CD4-positive, alpha-beta T cell (primary cell): ENCODE results near the gene TSPAN31. TPM values are rescaled to one million over a fixed set of nuclear protein-coding genes. Genes with fewer than 3 reads are reported as not detected.

ENCODE experiments used
- ATAC-seq: fragments of 200-7000 bp; cut with Tn5 transposase; one replicate; pipeline ENCODE4 v1.10.0; 2022; ENCODE audit warnings: mild to moderate bottlenecking; ENCODE audit not compliant: poor library complexity
- CTCF ChIA-PET: fragments of 350-600 bp; sonication (Branson Sonifier 250); formaldehyde crosslinking; loops from one replicate; lab custom pipeline; 2021; ENCODE audit warnings: antibody characterized with exemption, inconsistent platforms; lab: Charles Lee
- POLR2A ChIA-PET: fragments of 350-600 bp; sonication (Branson Sonifier 250); formaldehyde crosslinking; loops from one replicate; lab custom pipeline; 2021; ENCODE audit warnings: antibody characterized with exemption, inconsistent platforms; lab: Charles Lee
- DNase-seq, 14 experiments: peaks; one replicate each; pipeline ENCODE4 v3.0.0-alpha.2; 2013 to 2020; ENCODE audit warnings: mixed read lengths in 2 of 14
- H3K27ac ChIP-seq, 2 donors: one replicate each; pipeline versions ENCODE4 v1.5.1 to v1.7.0; 2013; ENCODE audit warnings: low read length in 2 of 2, low read depth in 1 of 2, mild to moderate bottlenecking in 1 of 2
- H3K27me3 ChIP-seq, 2 experiments: 1 replicate in 1 of 2; 2 replicates in 1 of 2; pipeline versions ENCODE4 v1.6.1 to v1.7.0; 2013; ENCODE audit warnings: low read length in 2 of 2, control low read depth in 1 of 2, mild to moderate bottlenecking in 1 of 2, moderate library complexity in 1 of 2; ENCODE audit not compliant: insufficient read depth in 2 of 2, control insufficient read depth in 1 of 2
- H3K36me3 ChIP-seq: one replicate; pipeline ENCODE4 v1.6.1; 2013; ENCODE audit warnings: low read length, control low read depth; ENCODE audit not compliant: insufficient read depth
- H3K4me1 ChIP-seq: one replicate; pipeline ENCODE4 v1.6.1; 2013; ENCODE audit warnings: low read length, control low read depth; ENCODE audit not compliant: insufficient read depth
- H3K4me3 ChIP-seq: one replicate; pipeline ENCODE4 v1.5.1; 2013; ENCODE audit warnings: mild to moderate bottlenecking, low read length, moderate library complexity
- H3K9me3 ChIP-seq, 2 experiments: 1 replicate in 1 of 2; 2 replicates in 1 of 2; pipeline versions ENCODE4 v1.6.1 to v1.7.0; 2013; ENCODE audit warnings: low read length in 2 of 2, mild to moderate bottlenecking in 2 of 2, control low read depth in 1 of 2, moderate library complexity in 1 of 2; ENCODE audit not compliant: control insufficient read depth in 1 of 2, insufficient read depth in 1 of 2
- H3K27ac Mint-ChIP-seq: one replicate; pipeline ENCODE4 v1.8.0; 2020; ENCODE audit warnings: mixed read lengths
- H3K27me3 Mint-ChIP-seq: one replicate; pipeline ENCODE4 v1.8.0; 2021; ENCODE audit warnings: mixed read lengths
- H3K36me3 Mint-ChIP-seq: one replicate; pipeline ENCODE4 v1.8.0; 2021; ENCODE audit warnings: low read depth, mixed read lengths
- H3K4me1 Mint-ChIP-seq: one replicate; pipeline ENCODE4 v1.8.0; 2021; ENCODE audit warnings: low read depth, mixed read lengths
- H3K4me3 Mint-ChIP-seq: one replicate; pipeline ENCODE4 v1.8.0; 2020; ENCODE audit warnings: mild to moderate bottlenecking, mixed read lengths
- H3K9me3 Mint-ChIP-seq: one replicate; pipeline ENCODE4 v1.8.0; 2020; ENCODE audit warnings: mixed read lengths
- CTCF ChIP-seq: fragments of 200-600 bp; IDR thresholded peaks from one replicate; pipeline ENCODE4 v1.8.0; 2022; ENCODE audit warnings: antibody characterized with exemption, mild to moderate bottlenecking
- intact Hi-C, 2 experiments: fragments of 100-400 bp; cut with DNase I in 1 of 2; cut with micrococcal nuclease in 1 of 2; formaldehyde crosslinking; loops; one replicate each; pipeline versions ENCODE4 v1.15.1 to v1.9.0; 2023 to 2025; cut with DNase I, micrococcal nuclease
- total RNA-seq, 174 experiments: library from RNA in 2 of 174; stranded (reverse) in 2 of 174; gene quantifications; one replicate each; pipeline ENCODE4 v1.2.3 and lab custom pipeline; 2021 to 2026

The TSPAN31 gene
- total RNA-seq, 2 experiments from 2014 or later = 10.3 to 10.7 TPM

- peaks cover 0 to 6% of the 10 kb centered on the region in 2 experiments for H3K9me3 ChIP-seq
- H3K27ac ChIP-seq = no peak overlapping the region
- Mint-ChIP-seq H3K27ac (no peak overlapping the region), H3K36me3 (peaks cover 67% of the 10 kb centered on the region), H3K4me3 (no peak overlapping the region), H3K27me3 (no peaks in the 10 kb centered on the region), H3K4me1 (peaks cover 23% of the 10 kb centered on the region), H3K9me3 (peaks cover 1% of the 10 kb centered on the region)
- no peak for TF ChIP-seq CTCF
- peaks cover 48% of the 10 kb centered on the region for H3K36me3 ChIP-seq
- H3K4me3 ChIP-seq = no peak overlapping the region
- ATAC-seq (no peak), DNase-seq (no peak)
- intact Hi-C loops = loop anchor here in 1 of 2 experiments (5.0 kb wide), 1 partner anchor 39 kb away; the partner anchor contains the start of gene AGAP2
- CTCF ChIA-PET = no interaction called here
- POLR2A ChIA-PET = no interaction called here
- H3K4me1 ChIP-seq = peaks cover 12% of the 10 kb centered on the region
- H3K27me3 ChIP-seq = no peaks in the 10 kb centered on the region
These were observed 46.4 kb upstream of the TSPAN31 start for GRCh38 chr12:57698414-57698813.

- TF ChIP-seq CTCF = no peak
- peaks cover 84% of the 10 kb centered on the region for H3K36me3 Mint-ChIP-seq
- ChIA-PET POLR2A (no interaction called here), CTCF (no interaction called here)
- ATAC-seq = no peak
- H3K4me1 Mint-ChIP-seq = peaks cover 23% of the 10 kb centered on the region
- H3K4me3 Mint-ChIP-seq = no peak overlapping the region
- Histone ChIP-seq H3K4me3 (no peak overlapping the region), H3K4me1 (no peaks in the 10 kb centered on the region), H3K9me3 (peaks cover 5 to 16% of the 10 kb centered on the region in 2 experiments), H3K27ac (no peak overlapping the region), H3K36me3 (peaks cover 64% of the 10 kb centered on the region), H3K27me3 (no peaks in the 10 kb centered on the region)
- DNase-seq = no peak
- peaks cover 6% of the 10 kb centered on the region for H3K9me3 Mint-ChIP-seq
- no peak overlapping the region for H3K27ac Mint-ChIP-seq
- intact Hi-C loops = no loop called here
- H3K27me3 Mint-ChIP-seq = no peaks in the 10 kb centered on the region
These were observed 44.5 kb upstream of the TSPAN31 start for GRCh38 chr12:57700317-57700716.

- no peaks in the 10 kb centered on the region for H3K27me3 Mint-ChIP-seq
- H3K27ac Mint-ChIP-seq = no peak overlapping the region
- H3K27ac ChIP-seq = no peak overlapping the region
- ChIA-PET CTCF (interaction anchor here (0.7 to 1.1 kb wide), 2 partner anchors 23 to 468 kb away, joined by 4 read pairs; no protein-coding TSS in a partner anchor), POLR2A (interaction anchor here (1.5 kb wide), 1 partner anchor 14 kb away, joined by 5 read pairs; the partner anchor contains the start of gene OS9)
- no peak overlapping the region for H3K4me3 ChIP-seq
- no peak for ATAC-seq
- H3K4me3 Mint-ChIP-seq = no peak overlapping the region
- no peaks in the 10 kb centered on the region for H3K4me1 ChIP-seq
- peaks cover 13% of the 10 kb centered on the region for H3K4me1 Mint-ChIP-seq
- no peaks in the 10 kb centered on the region for H3K27me3 ChIP-seq
- peaks cover 6% of the 10 kb centered on the region for H3K9me3 Mint-ChIP-seq
- H3K36me3 Mint-ChIP-seq = peaks cover 88% of the 10 kb centered on the region
- no peak for DNase-seq
- no peak for TF ChIP-seq CTCF
- H3K36me3 ChIP-seq = peaks cover 48% of the 10 kb centered on the region
- peaks cover 5 to 16% of the 10 kb centered on the region in 2 experiments for H3K9me3 ChIP-seq
- intact Hi-C loops = no loop called here
These were observed 37.6 kb upstream of the TSPAN31 start for GRCh38 chr12:57707250-57707649.
